ENCODE measurements around the gene C9orf57. TPM values are rescaled to one million over a fixed set of nuclear protein-coding genes. Genes with fewer than 3 reads are reported as not detected.

The C9orf57 gene
- total RNA-seq, 1 donor from 2014 or later = not detected

DNA sequence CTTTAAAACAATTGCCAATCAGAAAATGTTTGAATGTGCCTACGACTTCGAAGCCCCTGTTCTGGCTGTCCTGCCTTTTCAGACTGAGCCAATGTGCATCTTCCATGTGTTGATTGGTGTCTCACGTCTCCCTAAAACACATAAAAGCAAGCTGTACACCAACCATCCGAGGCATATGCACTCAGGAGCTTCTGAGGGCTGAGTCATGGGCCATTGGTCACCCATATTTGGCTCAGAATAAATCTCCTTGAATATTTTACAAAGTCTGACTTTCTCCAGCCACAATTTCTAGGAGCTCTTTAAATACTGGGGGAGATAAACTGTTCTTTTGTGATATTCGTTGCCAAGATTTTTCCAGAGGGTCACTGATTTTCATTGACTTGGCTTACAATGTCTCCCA lies 53.9 kb downstream of the C9orf57 start:
- Mint-ChIP-seq H3K27ac (no peak overlapping the region), H3K27me3 (no peaks in the 10 kb centered on the region), H3K4me1 (no peaks in the 10 kb centered on the region), H3K36me3 (ENCODE audit: low read depth) (no peaks in the 10 kb centered on the region), H3K4me3 (no peak overlapping the region), H3K9me3 (peaks cover 4% of the 10 kb centered on the region)
- no peak for DNase-seq
- intact Hi-C loops (cut with micrococcal nuclease) = no loop called here

DNA sequence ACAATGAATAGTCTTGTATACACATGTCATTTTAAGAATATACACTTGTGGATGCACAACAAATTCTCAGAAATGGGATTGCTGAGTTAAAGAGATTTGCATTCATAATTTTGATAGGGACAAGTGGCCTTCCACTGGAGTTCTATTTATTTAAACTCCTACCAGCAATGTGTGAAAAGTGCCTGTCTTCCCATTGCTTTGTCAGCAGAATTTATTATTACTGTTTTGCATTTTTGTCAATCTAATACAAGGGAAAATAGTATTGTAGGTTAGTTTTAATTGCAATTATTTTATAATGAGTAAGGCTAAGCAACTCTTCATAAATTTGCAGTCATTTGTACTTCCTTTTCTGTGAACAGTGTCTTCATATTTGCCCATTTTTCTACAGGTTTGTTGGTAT lies 55.0 kb downstream of the C9orf57 start:
- Mint-ChIP-seq H3K27ac (no peak overlapping the region), H3K4me1 (no peaks in the 10 kb centered on the region), H3K27me3 (no peaks in the 10 kb centered on the region), H3K4me3 (no peak overlapping the region), H3K9me3 (peaks cover 4% of the 10 kb centered on the region), H3K36me3 (ENCODE audit: low read depth) (no peaks in the 10 kb centered on the region)
- DNase-seq = no peak
- intact Hi-C loops (cut with micrococcal nuclease) = no loop called here

Other genes with a start within 250 kb of the C9orf57 start
- 18.3 and 19.7 TPM in 2 replicates for gene ABHD17B, start 149.4 kb downstream of the C9orf57 start, total RNA-seq
- gene C9orf85, start 149.0 kb downstream of the C9orf57 start, total RNA-seq = 9.4 and 11.6 TPM in 2 replicates
- not detected in 2 replicates for gene GDA, start 88.8 kb upstream of the C9orf57 start, total RNA-seq